HepG2 (cell line): ENCODE results near the gene MYH9. TPM values are rescaled to one million over a fixed set of nuclear protein-coding genes. Genes with fewer than 3 reads are reported as not detected.

ENCODE experiments used
- ARID5B ChIP-seq: IDR thresholded peaks from 2 replicates; pipeline ENCODE4 v1.4.0; 2020; ENCODE audit warnings: mild to moderate bottlenecking, missing genetic modification reagents
- CHD4 ChIP-seq: fragments of 200-600 bp; sonication (generic); IDR thresholded peaks from 2 replicates; pipeline ENCODE4 v1.7.0; 2017; ENCODE audit warnings: mild to moderate bottlenecking, low read length, borderline replicate concordance
- ERF ChIP-seq: IDR thresholded peaks from 2 replicates; pipeline ENCODE4 v1.6.1; 2018; ENCODE audit warnings: missing biosample characterization, missing genetic modification reagents
- HIC2 ChIP-seq: sonication (generic); formaldehyde crosslinking; IDR thresholded peaks from 2 replicates; pipeline ENCODE4 v1.9.0; 2022; ENCODE audit warnings: low read depth, missing genetic modification reagents
- HNF1A ChIP-seq, 2 experiments: sonication (generic) in 1 of 2; formaldehyde crosslinking in 1 of 2; IDR thresholded peaks; 2 replicates each; pipeline versions ENCODE4 v1.4.0 to v1.6.1; 2016 to 2020; ENCODE audit warnings: borderline replicate concordance in 1 of 2, low read depth in 1 of 2, mild to moderate bottlenecking in 1 of 2, missing genetic modification reagents in 1 of 2
- MATR3 ChIP-seq: sonication (generic); formaldehyde crosslinking; IDR thresholded peaks from 2 replicates; pipeline ENCODE4 v1.4.0; 2020; ENCODE audit warnings: missing genetic modification reagents
- NFIC ChIP-seq: IDR thresholded peaks from 2 replicates; pipeline ENCODE4 v1.6.1; 2012; ENCODE audit warnings: mild to moderate bottlenecking, low read length, inconsistent platforms
- SOX13 ChIP-seq, 3 experiments: fragments of 450-650 bp in 1 of 3; sonication (generic) in 1 of 3; formaldehyde crosslinking in 1 of 3; IDR thresholded peaks in 2 of 3; conservative IDR thresholded peaks in 1 of 3; 2 replicates each; pipeline versions ENCODE4 v1.5.0 to v1.6.1; 2016 to 2020; ENCODE audit warnings: antibody characterized with exemption in 1 of 3, mild to moderate bottlenecking in 1 of 3, missing compliant biosample characterization in 1 of 3, missing genetic modification reagents in 1 of 3, moderate library complexity in 1 of 3
- TBX2 ChIP-seq: sonication (generic); formaldehyde crosslinking; IDR thresholded peaks from 2 replicates; pipeline ENCODE4 v1.5.0; 2020; ENCODE audit warnings: missing genetic modification reagents, mild to moderate bottlenecking, borderline replicate concordance
- TSC22D2 ChIP-seq: sonication (generic); formaldehyde crosslinking; IDR thresholded peaks from 2 replicates; pipeline ENCODE4 v1.5.1; 2020; ENCODE audit warnings: missing genetic modification reagents, mild to moderate bottlenecking, borderline replicate concordance
- U2AF2 ChIP-seq: fragments of 200-400 bp; formaldehyde crosslinking; IDR thresholded peaks from 2 replicates; pipeline ENCODE4 v1.6.1; 2017; ENCODE audit warnings: low read depth, mild to moderate bottlenecking, low read length
- ZMYM2 ChIP-seq: sonication (generic); formaldehyde crosslinking; IDR thresholded peaks from 2 replicates; pipeline ENCODE4 v1.8.0; 2022; ENCODE audit warnings: mild to moderate bottlenecking, missing genetic modification reagents
- ZNF468 ChIP-seq: sonication (generic); formaldehyde crosslinking; IDR thresholded peaks from 2 replicates; pipeline ENCODE4 v1.8.0; 2022; ENCODE audit warnings: mild to moderate bottlenecking, moderate library complexity, missing genetic modification reagents
- ZNF546 ChIP-seq: sonication (generic); formaldehyde crosslinking; conservative IDR thresholded peaks from 2 replicates; pipeline ENCODE4 v1.8.1; 2023; ENCODE audit warnings: mild to moderate bottlenecking, missing genetic modification reagents
- ZNF878 ChIP-seq: sonication (generic); formaldehyde crosslinking; IDR thresholded peaks from 2 replicates; pipeline ENCODE4 v1.8.1; 2023; ENCODE audit warnings: mild to moderate bottlenecking, missing genetic modification reagents, moderate library complexity
- polyA plus RNA-seq, 8 experiments: library from polyadenylated mRNA; depleted of rRNA in 3 of 8; stranded (reverse) in 7 of 8; unstranded in 1 of 8; fragments of >200 nt; fragmentation: Illumina TruSeq in 4 of 8; extraction: Trizol in 4 of 8; gene quantifications; 2 replicates each; pipeline versions ENCODE4 v1.2.1 to v1.2.3, GENCODE V29; 2011 to 2016; ENCODE audit warnings: low read depth in 4 of 8, missing spikeins in 1 of 8, mixed read lengths in 1 of 8; ENCODE audit not compliant: insufficient read depth in 1 of 8
- total RNA-seq, 5 experiments: library from RNA; depleted of rRNA; stranded (reverse); fragments of >200 nt; fragmentation: Illumina TruSeq; extraction: Trizol; gene quantifications; 2 replicates each; pipeline ENCODE4 v1.2.3, GENCODE V29; 2016; ENCODE audit warnings: low read depth in 1 of 5
- TF ChIP-seq, protein P1 (sequence below): sonication (generic); formaldehyde crosslinking; conservative IDR thresholded peaks from 2 replicates; pipeline ENCODE4 v1.5.0; 2020; ENCODE audit warnings: missing genetic modification reagents

MYH9 gene
- total and polyA plus RNA-seq, 2 of the 13 experiments (the other 11 are each of a cell fraction or from before 2014, with no cell fraction given), result 50.7 to 98.5 TPM

DNA sequence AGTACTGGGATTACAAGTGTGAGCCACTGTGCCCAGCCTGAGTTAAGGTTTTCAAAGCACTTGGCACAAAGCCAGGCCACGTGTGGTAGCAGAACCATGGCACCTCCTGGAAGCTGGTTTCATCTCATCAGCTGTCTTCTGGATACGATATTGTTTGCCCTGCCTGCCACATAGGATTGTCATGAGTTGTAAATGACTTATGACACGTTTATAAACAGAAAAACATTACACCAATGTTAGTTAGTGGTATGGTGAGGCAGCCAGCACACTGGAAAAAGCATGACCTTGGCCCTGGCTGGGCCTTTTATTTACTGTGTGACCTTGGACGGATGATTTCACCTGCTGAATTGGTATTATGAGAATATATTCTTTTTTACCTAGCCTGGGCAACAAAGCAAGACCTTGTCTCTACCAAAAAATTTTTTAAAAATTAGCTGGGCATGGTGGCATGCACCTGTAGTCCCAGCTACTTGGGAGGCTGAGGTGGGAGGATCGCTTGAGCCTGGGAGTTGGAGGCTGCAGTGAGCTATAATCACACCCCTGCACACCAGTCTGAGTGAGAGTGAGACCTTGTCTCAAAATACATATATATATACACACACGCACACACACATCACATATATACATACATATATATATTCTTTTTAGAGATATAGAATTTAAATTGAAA lies 24.0 kb upstream of the MYH9 start (continued):
- TF ChIP-seq ARID5B (CRISPR knock-in tag) (peak; percentile 91), MATR3 (no peak), HNF1A (IDR thresholded peaks at IDR 0.05; ENCODE audit: low read depth) (no peak), HNF1A (CRISPR knock-in tag; IDR thresholded peaks at IDR 0.05; ENCODE audit: borderline replicate concordance) (0 out of 2 replicates have a peak, but pooled peaks have one; percentile 36), ZMYM2 (CRISPR knock-in tag) (peak; percentile 55; the same call in 1 of the 2 replicates), NFIC (peak; percentile 81; the same call in 1 of the 2 replicates), CHD4 (peak; percentile 67; the same call in 1 of the 2 replicates), ZNF546 (CRISPR knock-in tag) (no peak), ZNF878 (peak; percentile 46; the same call in 1 of the 2 replicates), SOX13 (IDR thresholded peaks at IDR 0.05) (no peak), SOX13 (CRISPR knock-in tag; conservative IDR thresholded peaks at IDR 0.05 in 1 of 2, IDR thresholded peaks at IDR 0.05 in 1 of 2) (peak in 1 of 2 experiments; percentile 69; a peak in 1 of 4 replicates), HIC2 (peak; percentile 82), TSC22D2 (CRISPR knock-in tag) (no peak), ERF (peak; percentile 52; the same call in 1 of the 2 replicates), ZNF468 (no peak), TBX2 (peak; percentile 72; the same call in 1 of the 2 replicates), U2AF2 (no peak)
- TF ChIP-seq, protein P1, sequence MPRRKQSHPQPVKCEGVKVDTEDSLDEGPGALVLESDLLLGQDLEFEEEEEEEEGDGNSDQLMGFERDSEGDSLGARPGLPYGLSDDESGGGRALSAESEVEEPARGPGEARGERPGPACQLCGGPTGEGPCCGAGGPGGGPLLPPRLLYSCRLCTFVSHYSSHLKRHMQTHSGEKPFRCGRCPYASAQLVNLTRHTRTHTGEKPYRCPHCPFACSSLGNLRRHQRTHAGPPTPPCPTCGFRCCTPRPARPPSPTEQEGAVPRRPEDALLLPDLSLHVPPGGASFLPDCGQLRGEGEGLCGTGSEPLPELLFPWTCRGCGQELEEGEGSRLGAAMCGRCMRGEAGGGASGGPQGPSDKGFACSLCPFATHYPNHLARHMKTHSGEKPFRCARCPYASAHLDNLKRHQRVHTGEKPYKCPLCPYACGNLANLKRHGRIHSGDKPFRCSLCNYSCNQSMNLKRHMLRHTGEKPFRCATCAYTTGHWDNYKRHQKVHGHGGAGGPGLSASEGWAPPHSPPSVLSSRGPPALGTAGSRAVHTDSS (CRISPR knock-in tag), result no peak
